Stimulated activated naive CD8-positive, alpha-beta T cell treated with anti-CD3 and anti-CD28 coated beads, Interleukin-15, Interleukin-2, amounts not matched to agents 100 ng/mL and 50 ng/mL, for 24 hours (primary cell): Measurements from ENCODE around the gene GCSAM.

Source experiments
- H3K27ac Mint-ChIP-seq: one replicate; pipeline ENCODE4 v1.8.0; 2021; ENCODE audit warnings: mild to moderate bottlenecking, mixed read lengths
- H3K27me3 Mint-ChIP-seq: one replicate; pipeline ENCODE4 v1.8.0; 2021; ENCODE audit warnings: mixed read lengths
- H3K36me3 Mint-ChIP-seq: one replicate; pipeline ENCODE4 v1.8.0; 2021; ENCODE audit warnings: low read depth, mixed read lengths
- H3K4me1 Mint-ChIP-seq: one replicate; pipeline ENCODE4 v1.8.0; 2021; ENCODE audit warnings: low read depth, mixed read lengths
- H3K4me3 Mint-ChIP-seq: one replicate; pipeline ENCODE4 v1.8.0; 2021; ENCODE audit warnings: mild to moderate bottlenecking, mixed read lengths
- H3K9me3 Mint-ChIP-seq: one replicate; pipeline ENCODE4 v1.8.0; 2021; ENCODE audit warnings: mixed read lengths

The GCSAM gene

GRCh38 chr3:112096176-112096575 is 36.9 kb downstream of the GCSAM start:
- Mint-ChIP-seq H3K27ac (no peak overlapping the region), H3K4me1 (peaks cover 28% of the 10 kb centered on the region), H3K36me3 (peaks cover 8% of the 10 kb centered on the region), H3K27me3 (no peaks in the 10 kb centered on the region), H3K9me3 (no peaks in the 10 kb centered on the region), H3K4me3 (no peak overlapping the region)

GRCh38 chr3:112095731-112096130 is 37.3 kb downstream of the GCSAM start:
- no peak overlapping the region for H3K27ac Mint-ChIP-seq
- H3K9me3 Mint-ChIP-seq, result no peaks in the 10 kb centered on the region
- H3K4me1 Mint-ChIP-seq, result peaks cover 32% of the 10 kb centered on the region
- H3K4me3 Mint-ChIP-seq, result no peak overlapping the region
- H3K27me3 Mint-ChIP-seq, result no peaks in the 10 kb centered on the region
- peaks cover 8% of the 10 kb centered on the region for H3K36me3 Mint-ChIP-seq

GRCh38 chr3:112093180-112093522 is 39.9 kb downstream of the GCSAM start:
- Mint-ChIP-seq H3K27ac (no peak overlapping the region), H3K27me3 (peaks cover 11% of the 10 kb centered on the region), H3K9me3 (no peaks in the 10 kb centered on the region), H3K4me1 (peaks cover 31% of the 10 kb centered on the region), H3K4me3 (no peak overlapping the region), H3K36me3 (peaks cover 8% of the 10 kb centered on the region)

- Mint-ChIP-seq H3K9me3 (no peaks in the 10 kb centered on the region), H3K36me3 (peaks cover 8% of the 10 kb centered on the region), H3K4me1 (peaks cover 26% of the 10 kb centered on the region), H3K27me3 (peaks cover 16% of the 10 kb centered on the region), H3K27ac (no peak overlapping the region), H3K4me3 (no peak overlapping the region)
Observed at GRCh38 chr3:112092496-112093179, 40.4 kb downstream of the GCSAM start.

GRCh38 chr3:112090887-112091586 is 42.0 kb downstream of the GCSAM start:
- Mint-ChIP-seq H3K27me3 (peaks cover 24% of the 10 kb centered on the region), H3K9me3 (no peaks in the 10 kb centered on the region), H3K4me1 (peaks cover 30% of the 10 kb centered on the region), H3K36me3 (peaks cover 8% of the 10 kb centered on the region), H3K4me3 (no peak overlapping the region), H3K27ac (no peak overlapping the region)

- Mint-ChIP-seq H3K4me1 (peaks cover 31% of the 10 kb centered on the region), H3K27ac (no peak overlapping the region), H3K27me3 (peaks cover 24% of the 10 kb centered on the region), H3K9me3 (no peaks in the 10 kb centered on the region), H3K4me3 (no peak overlapping the region), H3K36me3 (peaks cover 5% of the 10 kb centered on the region)
Observed at GRCh38 chr3:112089956-112090886, 42.8 kb downstream of the GCSAM start.

- Mint-ChIP-seq H3K27me3 (peaks cover 24% of the 10 kb centered on the region), H3K9me3 (no peaks in the 10 kb centered on the region), H3K27ac (no peak overlapping the region), H3K36me3 (peaks cover 4% of the 10 kb centered on the region), H3K4me1 (peaks cover 34% of the 10 kb centered on the region), H3K4me3 (no peak overlapping the region)
Observed at GRCh38 chr3:112088944-112089343, 44.1 kb downstream of the GCSAM start.

- H3K4me3 Mint-ChIP-seq, result peak overlapping the region; percentile 81
- H3K36me3 Mint-ChIP-seq, result no peaks in the 10 kb centered on the region
- no peak overlapping the region for H3K27ac Mint-ChIP-seq
- peaks cover 28% of the 10 kb centered on the region for H3K4me1 Mint-ChIP-seq
- peaks cover 24% of the 10 kb centered on the region for H3K27me3 Mint-ChIP-seq
- H3K9me3 Mint-ChIP-seq, result no peaks in the 10 kb centered on the region
Observed at GRCh38 chr3:112087746-112088145, 45.3 kb downstream of the GCSAM start.

GRCh38 chr3:112086875-112087524 is 46.0 kb downstream of the GCSAM start:
- peak overlapping the region; percentile 56 for H3K27ac Mint-ChIP-seq
- peaks cover 24% of the 10 kb centered on the region for H3K27me3 Mint-ChIP-seq
- H3K4me1 Mint-ChIP-seq, result peaks cover 22% of the 10 kb centered on the region

GRCh38 chr3:112086076-112086854 is 46.8 kb downstream of the GCSAM start, which contains the start of gene C3orf52:
C3orf52 (plus strand) TSS chr3:112086389; CDS start chr3:112086408, 19 bp downstream.
- Mint-ChIP-seq H3K36me3 (no peaks in the 10 kb centered on the region), H3K27me3 (peaks cover 24% of the 10 kb centered on the region), H3K9me3 (no peaks in the 10 kb centered on the region), H3K4me1 (peaks cover 20% of the 10 kb centered on the region), H3K27ac (peak within 1 kb of the TSS; percentile 56), H3K4me3 (peak within 1 kb of the TSS; percentile 81)

More at GRCh38 chr3:112086875-112087524, 46.0 kb downstream of the GCSAM start:
- Mint-ChIP-seq H3K9me3 (no peaks in the 10 kb centered on the region), H3K4me3 (peak overlapping the region; percentile 81), H3K36me3 (no peaks in the 10 kb centered on the region)

GRCh38 chr3:112085735-112086075 is 47.3 kb downstream of the GCSAM start:
- peak overlapping the region; percentile 5 for H3K27ac Mint-ChIP-seq
- peak overlapping the region; percentile 81 for H3K4me3 Mint-ChIP-seq
- H3K36me3 Mint-ChIP-seq, result no peaks in the 10 kb centered on the region
- peaks cover 24% of the 10 kb centered on the region for H3K27me3 Mint-ChIP-seq
- peaks cover 15% of the 10 kb centered on the region for H3K4me1 Mint-ChIP-seq
- no peaks in the 10 kb centered on the region for H3K9me3 Mint-ChIP-seq

GRCh38 chr3:112084980-112085705 is 47.9 kb downstream of the GCSAM start:
- Mint-ChIP-seq H3K4me1 (peaks cover 15% of the 10 kb centered on the region), H3K27me3 (peaks cover 24% of the 10 kb centered on the region), H3K9me3 (no peaks in the 10 kb centered on the region), H3K27ac (no peak overlapping the region), H3K4me3 (peak overlapping the region; percentile 81), H3K36me3 (no peaks in the 10 kb centered on the region)

GRCh38 chr3:112083239-112083638 is 49.8 kb downstream of the GCSAM start:
- Mint-ChIP-seq H3K36me3 (no peaks in the 10 kb centered on the region), H3K9me3 (no peaks in the 10 kb centered on the region), H3K27ac (no peak overlapping the region), H3K27me3 (peaks cover 14% of the 10 kb centered on the region), H3K4me1 (peaks cover 15% of the 10 kb centered on the region), H3K4me3 (no peak overlapping the region)
